Transverse colon (tissue), 4 donors: ENCODE measurements around the gene MT1B. TPM values are rescaled to one million over a fixed set of nuclear protein-coding genes. Genes with fewer than 3 reads are reported as not detected.
"Not testable (repeated sequence)": the region's sequence is repeated elsewhere in the genome, so short reads cannot be mapped to it uniquely, and the experiment has no call there.

Experiments used
- DNase-seq: peaks from one replicate; pipeline ENCODE4 v3.0.0-alpha.2; 2019
- H3K27ac ChIP-seq, 4 donors: fragments of 200-600 bp; sonication (generic); 2 replicates each; pipeline ENCODE4 v1.5.1; 2016 to 2018; ENCODE audit warnings: inconsistent platforms in 4 of 4
- H3K27me3 ChIP-seq: fragments of 200-600 bp; sonication (generic); 2 replicates; pipeline ENCODE4 v1.5.1; 2017; ENCODE audit warnings: inconsistent platforms
- H3K36me3 ChIP-seq, 4 donors: fragments of 200-600 bp; sonication (generic); 2 replicates each; pipeline ENCODE4 v1.5.1; 2017 to 2019; ENCODE audit warnings: inconsistent platforms in 4 of 4
- H3K4me1 ChIP-seq, 4 donors: fragments of 200-600 bp; sonication (generic); 2 replicates each; pipeline ENCODE4 v1.5.1; 2017 to 2020; ENCODE audit warnings: inconsistent platforms in 4 of 4
- H3K4me3 ChIP-seq, 4 donors: fragments of 200-600 bp; sonication (generic); 1 replicate in 1 of 4; 2 replicates in 3 of 4; pipeline versions ENCODE4 v1.5.1 to v1.6.1; 2017 to 2019; ENCODE audit warnings: inconsistent platforms in 4 of 4
- H3K9me3 ChIP-seq, 2 donors: fragments of 200-600 bp; sonication (generic); 2 replicates each; pipeline ENCODE4 v1.5.1; 2017 to 2019; ENCODE audit warnings: inconsistent platforms in 2 of 2
- CTCF ChIP-seq, 5 experiments: fragments of 200-600 bp in 3 of 5; fragments of 450-650 bp in 2 of 5; sonication (generic) in 3 of 5; IDR thresholded peaks; 1 replicate in 2 of 5; 2 replicates in 3 of 5; pipeline ENCODE4 v1.5.1; 2016 to 2017; ENCODE audit warnings: antibody characterized with exemption in 5 of 5, inconsistent platforms in 3 of 5, mild to moderate bottlenecking in 2 of 5, moderate library complexity in 1 of 5
- EP300 ChIP-seq: sonication (generic); formaldehyde crosslinking; IDR thresholded peaks from one replicate; pipeline ENCODE4 v1.6.1; 2017; ENCODE audit warnings: antibody characterized with exemption, low read depth
- POLR2A ChIP-seq: fragments of 450-650 bp; IDR thresholded peaks from one replicate; pipeline ENCODE4 v1.6.1; 2016; ENCODE audit warnings: antibody characterized with exemption, mild to moderate bottlenecking, moderate library complexity
- POLR2AphosphoS5 ChIP-seq, 3 donors: sonication (generic); formaldehyde crosslinking; IDR thresholded peaks; one replicate each; pipeline ENCODE4 v1.6.1; 2016; ENCODE audit warnings: antibody characterized with exemption in 3 of 3
- WGBS, 2 donors: methylation state at CpG; one replicate each; pipeline ENCODE4 v1.1.5; 2018; ENCODE audit warnings: low coverage in 1 of 2; 5-methylcytosine and 5-hydroxymethylcytosine counted together
- in situ Hi-C, 4 donors: fragments of 200-750 bp; cut with MboI; loops; one replicate each; pipeline versions ENCODE4 v1.15.0 to v1.15.1; 2017; ENCODE audit warnings: low sequenced_read_pairs in 3 of 4, low pct_ligation_motif_present in 1 of 4, low pct_unique_long_range_greater_than_20kb in 1 of 4
- intact Hi-C: fragments of 100-400 bp; cut with DNase I; formaldehyde crosslinking; loops from one replicate; pipeline ENCODE4 v1.15.1; 2023; ENCODE audit warnings: low total_unique reads
- total RNA-seq, 4 donors: library from RNA; depleted of rRNA; stranded (reverse); fragments of >200 nt; gene quantifications; one replicate each; pipeline ENCODE4 v1.1.0, GENCODE V29; 2016

MT1B gene
- total RNA-seq, 4 donors from 2014 or later = not detected

- in situ Hi-C loops = no loop called here
- 63 to 85% methylated on average over 4 to 11 of the region's 11 CpGs for WGBS, 2 donors
Measured at GRCh38 chr16:56672761-56673536, 21.3 kb downstream of the MT1B start.

GRCh38 chr16:56673921-56674320, 22.2 kb downstream of the MT1B start:
- no peak overlapping the region for H3K4me3 ChIP-seq
- H3K27me3 ChIP-seq = peaks cover 60% of the 10 kb centered on the region
- no peaks in the 10 kb centered on the region for H3K36me3 ChIP-seq
- H3K9me3 ChIP-seq = no peaks in the 10 kb centered on the region
- no peak overlapping the region for H3K27ac ChIP-seq
- TF ChIP-seq CTCF (IDR thresholded peaks at IDR 0.05) (peak; percentile 53 to 60 (median 59)), POLR2AphosphoS5 (IDR thresholded peaks at IDR 0.05) (no peak), POLR2A (no peak)
- in situ Hi-C loops (no loop called here), intact Hi-C loops (no loop called here)
- 52% methylated on average over 12 of the region's 12 CpGs; no CpG with 5 or more reads in 1 of the 2 donors for WGBS, 2 donors
- peaks cover 5 to 23% (median 15%) of the 10 kb centered on the region in 4 donors for H3K4me1 ChIP-seq
- peak; percentile 30 for DNase-seq

More at GRCh38 chr16:56672761-56673536, 21.3 kb downstream of the MT1B start:
- H3K36me3 ChIP-seq = no peaks in the 10 kb centered on the region
- no peaks in the 10 kb centered on the region for H3K9me3 ChIP-seq
- H3K4me3 ChIP-seq = no peak overlapping the region
- intact Hi-C loops = no loop called here
- H3K27ac ChIP-seq = no peak overlapping the region
- no peak for TF ChIP-seq POLR2AphosphoS5 (IDR thresholded peaks at IDR 0.05)
- no peak for TF ChIP-seq POLR2A
- TF ChIP-seq CTCF (IDR thresholded peaks at IDR 0.05) = no peak
- no peak for TF ChIP-seq EP300
- H3K4me1 ChIP-seq = peaks cover 5 to 32% (median 21%) of the 10 kb centered on the region in 4 donors
- H3K27me3 ChIP-seq = peaks cover 70% of the 10 kb centered on the region
- DNase-seq = no peak

GRCh38 chr16:56674570-56674969, 22.9 kb downstream of the MT1B start:
- Histone ChIP-seq H3K27me3 (peaks cover 54% of the 10 kb centered on the region), H3K4me1 (peaks cover under 1 to 16% (median 12%) of the 10 kb centered on the region in 4 donors)
- intact Hi-C loops, DNase-seq, H3K4me3 ChIP-seq, in situ Hi-C loops, H3K36me3 ChIP-seq, H3K27ac ChIP-seq, H3K9me3 ChIP-seq: not testable (repeated sequence)
- 88 to 96% methylated on average over 2 to 6 of the region's 6 CpGs for WGBS, 2 donors

- peak overlapping the region in 3 of 4 donors; percentile 25 to 49 (median 30) for H3K4me3 ChIP-seq
- H3K4me1 ChIP-seq = peaks cover 0 to 11% (median 7%) of the 10 kb centered on the region in 4 donors
- peaks cover 42% of the 10 kb centered on the region for H3K27me3 ChIP-seq
- DNase-seq = peak; percentile 19
- no peaks in the 10 kb centered on the region for H3K36me3 ChIP-seq
- 0 to 13% methylated on average over 3 to 32 of the region's 32 CpGs for WGBS, 2 donors
- intact Hi-C loops (no loop called here), in situ Hi-C loops (no loop called here)
- no peak for TF ChIP-seq CTCF (IDR thresholded peaks at IDR 0.05)
- TF ChIP-seq POLR2A = peak; percentile 63
- TF ChIP-seq POLR2AphosphoS5 (IDR thresholded peaks at IDR 0.05) = peak in 1 of 3 donors; percentile 37
- H3K9me3 ChIP-seq = no peaks in the 10 kb centered on the region
- H3K27ac ChIP-seq = peak overlapping the region in 1 of 4 donors; percentile 14
Measured at GRCh38 chr16:56675685-56676210, 24.1 kb downstream of the MT1B start.
